Measurements from ENCODE around the gene LIPT2.

DNA sequence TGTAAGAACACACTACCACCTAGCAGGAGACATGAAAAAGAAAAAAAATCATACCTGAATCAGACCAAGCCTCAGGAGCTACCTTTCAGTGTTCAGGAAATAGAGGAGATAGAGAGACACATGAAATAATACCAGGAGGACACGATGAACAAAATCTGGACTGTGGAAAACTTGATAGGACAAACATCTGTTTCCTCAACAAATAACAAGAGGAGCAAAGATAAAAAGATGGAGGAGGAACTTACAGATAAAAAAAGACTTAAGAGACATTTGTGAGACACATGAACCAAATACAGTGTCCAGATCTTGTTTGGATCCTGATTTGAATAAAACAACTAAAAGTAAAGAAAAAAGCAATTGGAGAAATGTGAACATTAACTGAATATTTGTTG is 13.8 kb downstream of the LIPT2 start:
- no peak for TF ChIP-seq CTCF (IDR thresholded peaks at IDR 0.05)
- no peak for TF ChIP-seq POLR2A (IDR thresholded peaks at IDR 0.05)

All from lower leg skin (tissue), 3 donors.